CD4-positive, alpha-beta T cell treated with Interleukin-4 for 1 hour (primary cell): ENCODE results near the gene RNASEH1.
"Not testable (repeated sequence)": the region's sequence is repeated elsewhere in the genome, so short reads cannot be mapped to it uniquely, and the experiment has no call there.

Source experiments
- DNase-seq, 2 donors: peaks; one replicate each; pipeline ENCODE4 v3.0.0-alpha.2; 2020 to 2022

Gene RNASEH1

GRCh38 chr2:3588084-3588483 is 30.0 kb upstream of the RNASEH1 start:
- no peak for DNase-seq

- DNase-seq = no peak
These were observed 29.3 kb upstream of the RNASEH1 start for GRCh38 chr2:3587432-3587831.

GRCh38 chr2:3587021-3587420 is 28.9 kb upstream of the RNASEH1 start:
- DNase-seq = no peak

- DNase-seq = no peak
These were observed 28.1 kb upstream of the RNASEH1 start for GRCh38 chr2:3586220-3586619.

- no peak for DNase-seq
These were observed 27.4 kb upstream of the RNASEH1 start for GRCh38 chr2:3585261-3586109.

- DNase-seq = no peak
These were observed 26.6 kb upstream of the RNASEH1 start for GRCh38 chr2:3584608-3585260.

GRCh38 chr2:3584076-3584475 is 25.9 kb upstream of the RNASEH1 start:
- DNase-seq = no peak

DNA sequence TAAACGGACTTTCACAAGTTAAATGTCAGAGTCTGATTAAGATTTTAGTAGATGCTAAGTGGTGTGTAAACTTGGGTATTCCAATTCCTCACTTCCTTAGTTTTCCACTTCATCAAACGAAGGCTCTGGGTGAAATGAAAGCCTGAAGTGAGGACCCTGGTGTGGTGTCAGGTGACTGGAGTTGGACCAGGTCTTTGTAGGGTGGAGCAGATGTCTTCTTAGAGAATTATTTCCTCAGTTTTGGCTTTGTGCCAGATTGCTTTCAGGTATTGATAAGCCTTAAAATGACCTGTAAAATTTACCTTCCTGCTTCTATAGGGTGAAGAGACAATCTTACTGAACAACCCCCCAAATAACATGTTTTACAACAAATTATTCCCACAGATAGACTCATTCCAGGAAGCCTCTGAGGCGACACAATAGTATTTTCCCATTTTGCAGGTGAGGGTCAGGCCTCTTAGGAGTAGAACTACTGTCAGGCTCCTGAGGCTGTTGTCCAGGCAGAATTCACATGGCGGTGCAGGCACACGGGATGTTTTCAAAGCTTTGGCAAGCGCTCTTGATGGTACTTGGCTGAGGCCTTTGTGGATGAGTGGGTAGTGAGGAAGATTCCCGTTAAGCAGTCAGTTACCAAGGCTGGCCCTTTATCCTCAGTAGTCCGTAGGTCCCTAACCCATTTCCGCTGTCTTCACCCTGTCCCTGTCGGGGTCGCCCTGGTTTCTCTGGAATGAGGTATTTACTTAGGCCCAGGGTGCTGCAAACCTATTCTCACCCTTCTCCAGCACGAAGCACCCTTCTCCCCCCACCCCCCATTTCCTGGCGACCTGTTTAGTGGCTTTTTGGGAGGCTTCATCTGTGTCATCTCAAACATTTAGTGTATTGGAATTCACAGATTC is 23.5 kb upstream of the RNASEH1 start:
- no peak for DNase-seq

DNA sequence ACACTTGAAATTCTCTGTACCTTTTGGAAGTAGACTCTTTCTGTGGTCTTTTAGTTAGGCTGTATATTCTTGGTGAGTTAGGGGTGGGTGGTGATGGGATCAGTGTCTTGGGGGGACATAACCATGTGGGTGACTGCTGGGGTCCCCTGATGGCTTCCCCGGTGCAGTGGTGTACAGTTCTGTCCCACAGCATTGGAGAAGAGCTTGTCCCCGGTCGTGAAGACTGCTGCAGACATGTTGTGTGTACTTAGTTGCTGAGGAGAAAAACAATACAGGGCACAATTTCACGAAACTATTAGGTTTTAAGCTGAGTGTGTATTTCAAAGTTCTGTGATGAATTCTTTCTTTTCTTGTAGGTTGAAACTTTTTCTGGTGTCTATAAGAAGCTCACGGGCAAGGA is 22.3 kb upstream of the RNASEH1 start:
- no peak for DNase-seq

DNA sequence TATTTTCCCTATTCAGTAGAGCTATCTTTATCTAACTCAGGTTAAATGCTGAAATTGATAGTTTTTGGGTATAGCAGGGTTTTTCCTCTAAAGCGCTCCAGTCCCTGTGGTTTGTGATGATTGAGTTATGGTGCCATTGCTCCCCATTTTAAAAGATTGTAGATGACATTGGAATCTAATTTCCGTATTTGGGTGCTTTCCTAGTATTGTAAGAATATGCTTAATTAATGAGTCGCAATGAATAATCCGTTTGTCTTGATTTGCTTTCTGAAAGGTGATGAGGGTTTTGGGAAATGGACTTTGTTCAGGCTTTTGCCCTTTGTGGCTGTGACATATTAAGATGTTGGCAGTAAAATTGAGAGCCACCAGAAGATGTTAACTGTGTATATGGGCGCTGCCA is 20.9 kb upstream of the RNASEH1 start:
- no peak for DNase-seq

DNA sequence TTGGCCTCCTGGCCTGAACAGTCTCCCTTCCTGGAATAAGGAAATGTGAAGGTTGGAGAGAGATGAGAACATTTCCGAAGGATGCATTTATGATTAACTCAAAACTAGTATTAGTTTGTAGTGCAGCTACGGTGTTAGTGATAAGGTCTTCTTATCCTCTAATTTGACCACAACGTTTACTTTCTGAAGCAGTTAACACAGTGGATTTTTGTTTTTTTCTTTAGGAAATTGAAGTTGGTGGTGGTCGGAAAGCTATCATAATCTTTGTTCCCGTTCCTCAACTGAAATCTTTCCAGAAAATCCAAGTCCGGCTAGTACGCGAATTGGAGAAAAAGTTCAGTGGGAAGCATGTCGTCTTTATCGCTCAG is 18.1 kb upstream of the RNASEH1 start:
- DNase-seq = not testable (repeated sequence)

- DNase-seq = no peak
These were observed 17.6 kb upstream of the RNASEH1 start for GRCh38 chr2:3575534-3576262.

DNA sequence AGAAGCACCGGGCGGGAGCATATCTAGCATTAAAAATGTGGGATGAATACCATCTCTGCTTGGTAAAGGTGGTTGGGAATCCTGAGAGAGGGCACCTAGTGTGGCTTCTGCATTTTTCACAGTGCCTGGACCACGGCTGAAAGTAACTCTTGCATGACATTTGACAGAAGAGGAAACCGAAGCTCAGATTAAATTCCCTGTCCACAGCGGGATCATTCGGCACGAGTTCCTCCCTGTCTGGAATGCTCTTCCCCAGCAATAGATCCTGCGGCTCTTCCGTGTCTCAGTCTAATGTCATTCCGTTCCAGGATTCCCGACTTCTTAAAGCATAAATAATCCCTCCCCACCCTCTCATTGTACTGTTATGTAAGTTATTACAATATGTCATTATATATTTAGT is 16.0 kb upstream of the RNASEH1 start:
- DNase-seq = no peak

GRCh38 chr2:3572620-3573019 is 14.5 kb upstream of the RNASEH1 start:
- DNase-seq = no peak

DNA sequence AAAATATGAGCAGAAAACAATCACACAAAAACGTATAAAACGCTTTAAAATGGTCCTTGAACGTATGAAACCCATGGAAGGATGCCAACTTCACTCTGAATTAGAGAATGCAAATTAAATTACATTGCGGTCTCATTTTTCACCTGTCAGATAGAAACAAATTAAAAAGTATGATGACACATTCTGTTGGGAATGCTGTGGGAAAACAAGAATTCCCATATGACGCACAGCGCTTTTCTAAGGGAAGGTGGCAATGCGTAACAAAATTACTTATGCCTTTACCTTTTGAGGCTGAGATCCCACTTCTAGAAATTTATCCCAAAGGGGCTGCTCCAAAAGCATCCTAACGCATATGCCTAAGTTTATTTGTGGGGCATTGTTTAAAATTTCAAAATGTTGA is 13.2 kb upstream of the RNASEH1 start:
- no peak for DNase-seq

DNA sequence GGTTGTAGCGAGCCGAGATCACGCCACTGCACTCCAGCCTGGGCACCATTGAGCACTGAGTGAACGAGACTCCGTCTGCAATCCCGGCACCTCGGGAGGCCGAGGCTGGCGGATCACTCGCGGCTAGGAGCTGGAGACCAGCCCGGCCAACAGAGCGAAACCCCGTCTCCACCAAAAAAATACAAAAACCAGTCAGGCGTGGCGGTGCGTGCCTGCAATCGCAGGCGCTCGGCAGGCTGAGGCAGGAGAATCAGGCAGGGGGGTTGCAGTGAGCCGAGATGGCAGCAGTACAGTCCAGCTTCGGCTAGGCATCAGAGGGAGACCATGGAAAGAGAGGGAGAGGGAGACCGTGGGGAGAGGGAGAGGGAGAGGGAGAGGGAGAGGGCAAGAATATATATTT is 11.5 kb upstream of the RNASEH1 start:
- DNase-seq = not testable (repeated sequence)

DNA sequence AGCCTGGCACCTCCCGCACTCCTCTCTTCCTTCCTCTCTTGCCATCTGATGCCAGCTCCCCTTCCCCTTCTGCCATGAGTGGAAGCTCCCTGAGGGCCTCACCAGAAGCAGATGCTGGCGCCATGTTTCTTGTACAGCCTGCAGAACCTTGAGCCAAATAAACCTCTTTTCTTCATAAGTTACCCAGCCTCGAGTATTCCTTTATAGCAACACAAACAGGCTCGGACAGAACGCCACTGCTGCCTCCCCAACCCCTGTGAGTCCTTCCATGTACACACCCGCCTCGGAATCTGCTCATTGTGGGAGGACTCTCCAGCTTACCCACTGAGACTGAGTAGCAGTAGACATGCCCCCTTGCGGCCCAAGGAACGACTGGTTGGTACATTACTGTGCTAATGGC is 8.7 kb upstream of the RNASEH1 start:
- DNase-seq = no peak

GRCh38 chr2:3565117-3565516 is 7.0 kb upstream of the RNASEH1 start:
- no peak for DNase-seq

- DNase-seq = no peak
These were observed 5.4 kb upstream of the RNASEH1 start for GRCh38 chr2:3563521-3563976.

DNA sequence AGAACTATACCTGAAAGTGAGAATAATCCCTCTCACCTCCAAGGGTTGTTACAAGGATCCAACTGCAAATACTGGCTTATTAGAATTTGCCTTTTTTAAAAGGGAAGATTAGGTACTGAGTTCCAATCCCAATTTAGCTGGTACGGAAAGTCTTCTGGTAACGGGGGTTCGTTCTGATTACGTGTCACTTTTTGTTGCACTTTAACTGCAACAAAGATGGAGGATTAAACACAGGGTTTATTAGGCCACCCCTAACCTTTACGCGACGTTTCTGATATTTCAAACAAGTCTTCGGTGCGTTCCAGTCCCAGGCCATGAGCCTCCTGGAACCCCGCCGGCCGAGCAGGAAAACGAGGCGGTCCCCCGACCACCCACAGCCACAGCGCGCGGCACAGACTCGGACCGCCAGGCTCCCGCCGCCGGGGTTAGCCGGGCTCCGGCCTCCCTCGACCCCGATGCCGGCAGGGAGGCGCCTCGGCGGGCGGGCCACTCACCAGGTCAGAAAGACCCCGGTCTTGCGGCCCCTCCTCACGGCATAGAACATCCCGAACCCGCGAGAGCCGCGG is 411 bp downstream of the RNASEH1 start:
- peak in 1 of 2 donors; percentile 19 for DNase-seq

DNA sequence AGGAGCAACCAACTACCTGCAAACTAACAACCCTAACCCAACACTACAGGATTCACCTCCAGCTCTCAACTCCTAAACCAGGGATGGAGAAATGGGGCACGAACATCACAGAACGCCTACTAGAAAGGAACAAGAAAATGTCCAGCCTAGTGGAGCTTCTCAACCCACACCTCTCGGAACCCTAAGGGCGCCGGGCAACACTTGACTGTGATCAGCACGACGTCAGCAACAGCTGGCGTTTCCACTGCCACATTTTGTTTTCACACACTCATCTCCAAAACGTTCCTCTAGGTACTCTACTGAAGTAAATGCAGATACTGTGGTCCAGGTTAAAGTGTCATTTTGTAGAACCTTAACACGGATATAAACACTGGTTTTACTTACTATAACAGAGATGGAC is 4.2 kb downstream of the RNASEH1 start:
- DNase-seq = no peak

- DNase-seq = no peak
These were observed 10.2 kb downstream of the RNASEH1 start for GRCh38 chr2:3547915-3548314.
